ENCODE data around the gene MCRIP2. TPM values are rescaled to one million over a fixed set of nuclear protein-coding genes. Genes with fewer than 3 reads are reported as not detected.
"Not testable (repeated sequence)": the region's sequence is repeated elsewhere in the genome, so short reads cannot be mapped to it uniquely, and the experiment has no call there.

MCRIP2 gene
- polyA plus RNA-seq, 4 donors = 43.4 to 279 (median 166) TPM

DNA sequence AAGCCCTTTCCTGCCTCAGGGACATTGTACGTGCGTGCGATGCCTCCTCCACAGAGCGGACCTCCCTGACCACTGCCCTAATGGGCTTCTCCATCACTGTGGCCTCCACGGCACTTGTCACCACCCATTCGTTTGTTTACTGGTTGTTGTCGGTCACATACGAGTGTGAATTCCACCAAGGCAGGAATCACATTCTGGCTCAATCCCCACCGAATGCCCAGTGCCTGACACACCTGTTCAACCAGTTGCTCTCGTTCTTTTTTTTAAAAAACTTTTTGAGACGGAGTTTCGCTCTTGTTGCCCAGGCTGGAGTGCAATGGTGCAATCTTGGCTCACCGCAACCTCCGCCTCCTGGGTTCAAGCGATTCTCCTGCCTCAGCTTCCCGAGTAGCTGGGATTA, 49.6 kb downstream of the MCRIP2 start:
- not testable (repeated sequence) for DNase-seq; H3K4me3 ChIP-seq (ENCODE audit: low read depth in 1 of 3, low read length in 3 of 3); H3K9me3 ChIP-seq (ENCODE audit: control insufficient read depth in 2 of 2, insufficient read depth in 1 of 2, low read depth in 1 of 2, low read length in 1 of 2); FAIRE-seq; H3K27ac ChIP-seq (ENCODE audit: low read depth in 1 of 3, low read length in 2 of 3)
- H3K4me1 ChIP-seq (ENCODE audit: control insufficient read depth in 3 of 3, insufficient read depth in 2 of 3, low read depth in 1 of 3, low read length in 2 of 3) = peaks cover 6 to 24% (median 8%) of the 10 kb centered on the region in 3 donors
- H3K36me3 ChIP-seq (ENCODE audit: control insufficient read depth in 3 of 3, insufficient read depth in 2 of 3, low read depth in 1 of 3, low read length in 3 of 3) = peaks cover 0 to 19% (median 2%) of the 10 kb centered on the region in 3 donors
- peaks cover 0 to 45% (median 3%) of the 10 kb centered on the region in 3 donors for H3K27me3 ChIP-seq (ENCODE audit: control insufficient read depth in 3 of 3, insufficient read depth in 3 of 3, low read length in 3 of 3)
- WGBS, 3 donors = 82 to 90% (median 88%) methylated on average over 16 of the region's 16 CpGs

- H3K4me3 ChIP-seq (ENCODE audit: low read depth in 1 of 3, low read length in 3 of 3) = no peak overlapping the region
- DNase-seq (no peak), FAIRE-seq (no peak)
- H3K9me3 ChIP-seq (ENCODE audit: control insufficient read depth in 2 of 2, insufficient read depth in 1 of 2, low read depth in 1 of 2, low read length in 1 of 2) = no peaks in the 10 kb centered on the region
- peaks cover 3 to 51% (median 5%) of the 10 kb centered on the region in 3 donors for H3K27me3 ChIP-seq (ENCODE audit: control insufficient read depth in 3 of 3, insufficient read depth in 3 of 3, low read length in 3 of 3)
- no peak overlapping the region for H3K27ac ChIP-seq (ENCODE audit: low read depth in 1 of 3, low read length in 2 of 3)
- peaks cover 6 to 24% (median 8%) of the 10 kb centered on the region in 3 donors for H3K4me1 ChIP-seq (ENCODE audit: control insufficient read depth in 3 of 3, insufficient read depth in 2 of 3, low read depth in 1 of 3, low read length in 2 of 3)
- H3K36me3 ChIP-seq (ENCODE audit: control insufficient read depth in 3 of 3, insufficient read depth in 2 of 3, low read depth in 1 of 3, low read length in 3 of 3) = peaks cover 0 to 6% (median 0%) of the 10 kb centered on the region in 3 donors
- 39 to 59% (median 50%) methylated on average over 10 of the region's 10 CpGs for WGBS, 3 donors
These were observed 50.9 kb downstream of the MCRIP2 start for GRCh38 chr16:692356-693108.

GRCh38 chr16:693364-693763, 51.7 kb downstream of the MCRIP2 start:
- 18 to 34% (median 32%) methylated on average over 18 to 22 of the region's 22 CpGs for WGBS, 3 donors
- Histone ChIP-seq H3K9me3 (ENCODE audit: control insufficient read depth in 2 of 2, insufficient read depth in 1 of 2, low read depth in 1 of 2, low read length in 1 of 2) (no peaks in the 10 kb centered on the region), H3K4me1 (ENCODE audit: control insufficient read depth in 3 of 3, insufficient read depth in 2 of 3, low read depth in 1 of 3, low read length in 2 of 3) (peaks cover 6 to 24% (median 8%) of the 10 kb centered on the region in 3 donors), H3K4me3 (ENCODE audit: low read depth in 1 of 3, low read length in 3 of 3) (no peak overlapping the region), H3K27me3 (ENCODE audit: control insufficient read depth in 3 of 3, insufficient read depth in 3 of 3, low read length in 3 of 3) (peaks cover 3 to 53% (median 5%) of the 10 kb centered on the region in 3 donors), H3K27ac (ENCODE audit: low read depth in 1 of 3, low read length in 2 of 3) (no peak overlapping the region), H3K36me3 (ENCODE audit: control insufficient read depth in 3 of 3, insufficient read depth in 2 of 3, low read depth in 1 of 3, low read length in 3 of 3) (no peaks in the 10 kb centered on the region)
- no peak for FAIRE-seq
- no peak for DNase-seq

- DNase-seq = peak in 1 of 2 donors; percentile 26
- Histone ChIP-seq H3K4me1 (ENCODE audit: control insufficient read depth in 3 of 3, insufficient read depth in 2 of 3, low read depth in 1 of 3, low read length in 2 of 3) (peaks cover 6 to 24% (median 8%) of the 10 kb centered on the region in 3 donors), H3K9me3 (ENCODE audit: control insufficient read depth in 2 of 2, insufficient read depth in 1 of 2, low read depth in 1 of 2, low read length in 1 of 2) (no peaks in the 10 kb centered on the region), H3K36me3 (ENCODE audit: control insufficient read depth in 3 of 3, insufficient read depth in 2 of 3, low read depth in 1 of 3, low read length in 3 of 3) (no peaks in the 10 kb centered on the region), H3K27ac (ENCODE audit: low read depth in 1 of 3, low read length in 2 of 3) (no peak overlapping the region), H3K27me3 (ENCODE audit: control insufficient read depth in 3 of 3, insufficient read depth in 3 of 3, low read length in 3 of 3) (peaks cover 3 to 56% (median 5%) of the 10 kb centered on the region in 3 donors), H3K4me3 (ENCODE audit: low read depth in 1 of 3, low read length in 3 of 3) (peak overlapping the region in 1 of 3 donors; percentile 28)
- WGBS, 3 donors = 1 to 7% (median 7%) methylated on average over 16 to 37 of the region's 37 CpGs
- no peak for FAIRE-seq
These were observed 52.1 kb downstream of the MCRIP2 start for GRCh38 chr16:693766-694165.

- WGBS, 3 donors = 2% methylated on average over 38 to 64 of the region's 64 CpGs
- FAIRE-seq = no peak
- Histone ChIP-seq H3K4me3 (ENCODE audit: low read depth in 1 of 3, low read length in 3 of 3) (peak overlapping the region in 1 of 3 donors; percentile 28), H3K27ac (ENCODE audit: low read depth in 1 of 3, low read length in 2 of 3) (no peak overlapping the region), H3K27me3 (ENCODE audit: control insufficient read depth in 3 of 3, insufficient read depth in 3 of 3, low read length in 3 of 3) (peaks cover 3 to 61% (median 5%) of the 10 kb centered on the region in 3 donors), H3K4me1 (ENCODE audit: control insufficient read depth in 3 of 3, insufficient read depth in 2 of 3, low read depth in 1 of 3, low read length in 2 of 3) (peaks cover 3 to 20% (median 6%) of the 10 kb centered on the region in 3 donors), H3K36me3 (ENCODE audit: control insufficient read depth in 3 of 3, insufficient read depth in 2 of 3, low read depth in 1 of 3, low read length in 3 of 3) (no peaks in the 10 kb centered on the region), H3K9me3 (ENCODE audit: control insufficient read depth in 2 of 2, insufficient read depth in 1 of 2, low read depth in 1 of 2, low read length in 1 of 2) (no peaks in the 10 kb centered on the region)
- no peak for DNase-seq
These were observed 52.7 kb downstream of the MCRIP2 start for GRCh38 chr16:694187-694862.

GRCh38 chr16:694863-695354, 53.3 kb downstream of the MCRIP2 start:
- H3K36me3 ChIP-seq (ENCODE audit: control insufficient read depth in 3 of 3, insufficient read depth in 2 of 3, low read depth in 1 of 3, low read length in 3 of 3) = no peaks in the 10 kb centered on the region
- H3K27me3 ChIP-seq (ENCODE audit: control insufficient read depth in 3 of 3, insufficient read depth in 3 of 3, low read length in 3 of 3) = peaks cover 3 to 67% (median 7%) of the 10 kb centered on the region in 3 donors
- H3K4me3 ChIP-seq (ENCODE audit: low read depth in 1 of 3, low read length in 3 of 3) = peak overlapping the region in 1 of 3 donors; percentile 28
- no peak overlapping the region for H3K27ac ChIP-seq (ENCODE audit: low read depth in 1 of 3, low read length in 2 of 3)
- peaks cover 0 to 14% (median 3%) of the 10 kb centered on the region in 3 donors for H3K4me1 ChIP-seq (ENCODE audit: control insufficient read depth in 3 of 3, insufficient read depth in 2 of 3, low read depth in 1 of 3, low read length in 2 of 3)
- 1 to 2% (median 1%) methylated on average over 32 to 37 of the region's 37 CpGs for WGBS, 3 donors
- FAIRE-seq = no peak
- no peaks in the 10 kb centered on the region for H3K9me3 ChIP-seq (ENCODE audit: control insufficient read depth in 2 of 2, insufficient read depth in 1 of 2, low read depth in 1 of 2, low read length in 1 of 2)
- no peak for DNase-seq

DNA sequence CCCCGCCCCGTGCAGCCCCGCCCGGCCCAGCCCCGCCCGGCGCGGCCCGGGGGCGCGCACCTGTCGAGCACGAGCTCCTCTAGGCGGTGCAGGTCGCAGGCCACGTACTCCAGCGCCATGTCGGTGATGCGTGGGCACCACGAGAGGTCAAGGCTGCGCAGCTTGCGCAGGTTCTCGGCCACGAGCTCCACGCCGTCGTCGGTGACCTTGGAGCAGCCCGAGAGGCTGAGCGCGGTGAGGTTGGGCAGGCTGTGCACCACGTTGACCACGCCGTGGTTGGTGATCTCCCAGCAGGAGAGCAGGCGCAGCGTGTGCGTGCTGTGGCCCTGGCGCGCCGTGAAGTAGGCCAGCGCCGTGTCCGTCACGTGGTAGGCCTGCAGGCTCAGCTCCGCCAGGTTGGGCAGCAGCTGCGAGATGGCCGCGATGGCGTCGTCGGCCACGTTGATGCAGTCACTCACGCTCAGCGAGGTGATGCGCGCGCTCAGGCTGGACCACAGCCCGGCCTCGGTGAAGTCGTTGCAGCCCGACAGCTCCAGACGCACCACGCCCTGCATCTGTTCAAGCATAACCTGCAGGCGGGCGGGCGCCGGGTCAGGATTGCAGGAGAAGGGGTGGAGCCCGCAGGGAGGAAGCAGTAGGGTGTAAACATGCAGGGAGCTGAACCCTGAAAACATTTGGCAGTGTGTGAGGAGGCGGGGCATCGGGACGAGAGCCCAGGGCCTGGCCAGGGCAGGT, 53.9 kb downstream of the MCRIP2 start:
- H3K27ac ChIP-seq (ENCODE audit: low read depth in 1 of 3, low read length in 2 of 3) = peak overlapping the region in 1 of 3 donors; percentile 87
- no peak for FAIRE-seq

More for the DNA sequence above, 53.9 kb downstream of the MCRIP2 start:
- peak overlapping the region in 2 of 3 donors; percentile 19 to 28 for H3K4me3 ChIP-seq (ENCODE audit: low read depth in 1 of 3, low read length in 3 of 3)
- H3K27me3 ChIP-seq (ENCODE audit: control insufficient read depth in 3 of 3, insufficient read depth in 3 of 3, low read length in 3 of 3) = peaks cover 3 to 73% (median 7%) of the 10 kb centered on the region in 3 donors
- no peaks in the 10 kb centered on the region for H3K9me3 ChIP-seq (ENCODE audit: control insufficient read depth in 2 of 2, insufficient read depth in 1 of 2, low read depth in 1 of 2, low read length in 1 of 2)
- DNase-seq = peak; percentile 56 to 90
- no peaks in the 10 kb centered on the region for H3K36me3 ChIP-seq (ENCODE audit: control insufficient read depth in 3 of 3, insufficient read depth in 2 of 3, low read depth in 1 of 3, low read length in 3 of 3)
- WGBS, 3 donors = 0 to 2% (median 1%) methylated on average over 60 to 71 of the region's 71 CpGs
- peaks cover 0 to 14% (median 3%) of the 10 kb centered on the region in 3 donors for H3K4me1 ChIP-seq (ENCODE audit: control insufficient read depth in 3 of 3, insufficient read depth in 2 of 3, low read depth in 1 of 3, low read length in 2 of 3)

Measured in small intestine (tissue), 7 donors.